Neural progenitor cell (in vitro differentiated cells): ENCODE measurements around the gene MYO18B. TPM values are rescaled to one million over a fixed set of nuclear protein-coding genes. Genes with fewer than 3 reads are reported as not detected.

Experiments
- DNase-seq: peaks from one replicate; pipeline ENCODE4 v3.0.0-alpha.2; 2016; ENCODE audit warnings: low spot score
- H2AFZ ChIP-seq: fragments of 200-600 bp; sonication (generic); replicated peaks from 2 replicates; pipeline ENCODE4 v1.6.1; 2016; ENCODE audit warnings: antibody characterized with exemption
- H3F3A ChIP-seq: fragments of 200-600 bp; sonication (generic); 2 replicates; pipeline ENCODE4 v1.6.1; 2016; ENCODE audit warnings: antibody characterized with exemption, low read depth
- H3K27ac ChIP-seq: fragments of 200-600 bp; sonication (generic); 2 replicates; pipeline ENCODE4 v1.5.1; 2016; ENCODE audit warnings: mild to moderate bottlenecking
- H3K27me3 ChIP-seq: fragments of 200-600 bp; sonication (generic); 2 replicates; pipeline ENCODE4 v1.6.1; 2016; ENCODE audit warnings: mild to moderate bottlenecking, moderate library complexity
- H3K36me3 ChIP-seq: fragments of 200-600 bp; sonication (generic); 2 replicates; pipeline ENCODE4 v1.5.1; 2016
- H3K4me1 ChIP-seq: fragments of 200-600 bp; sonication (generic); 2 replicates; pipeline ENCODE4 v1.6.1; 2016; ENCODE audit warnings: mixed run types
- H3K4me2 ChIP-seq: fragments of 200-600 bp; sonication (generic); 2 replicates; pipeline ENCODE4 v1.6.1; 2016
- H3K4me3 ChIP-seq: fragments of 200-600 bp; sonication (generic); 2 replicates; pipeline ENCODE4 v1.5.1; 2016
- H3K79me2 ChIP-seq: fragments of 200-600 bp; sonication (generic); 2 replicates; pipeline ENCODE4 v1.6.1; 2016; ENCODE audit warnings: low read depth
- H3K9ac ChIP-seq: fragments of 200-600 bp; sonication (generic); 2 replicates; pipeline ENCODE4 v1.6.1; 2016
- H3K9me3 ChIP-seq: fragments of 200-600 bp; sonication (generic); 2 replicates; pipeline ENCODE4 v1.5.1; 2016; ENCODE audit warnings: low read depth
- H4K20me1 ChIP-seq: fragments of 200-600 bp; sonication (generic); 2 replicates; pipeline ENCODE4 v1.6.1; 2016; ENCODE audit warnings: low read depth
- H3K27ac Mint-ChIP-seq: 3 replicates; pipeline ENCODE4 v1.8.0; 2021; ENCODE audit warnings: mixed read lengths
- H3K27me3 Mint-ChIP-seq: 2 replicates; pipeline ENCODE4 v1.8.0; 2022; ENCODE audit warnings: low read depth, mild to moderate bottlenecking, inconsistent platforms, moderate library complexity, mixed read lengths; ENCODE audit not compliant: insufficient read depth
- H3K36me3 Mint-ChIP-seq: 3 replicates; pipeline ENCODE4 v1.8.0; 2021; ENCODE audit warnings: mixed read lengths
- H3K4me1 Mint-ChIP-seq: 3 replicates; pipeline ENCODE4 v1.8.0; 2021; ENCODE audit warnings: mixed read lengths
- H3K4me3 Mint-ChIP-seq: 3 replicates; pipeline ENCODE4 v1.8.0; 2021; ENCODE audit warnings: mild to moderate bottlenecking, moderate library complexity, mixed read lengths
- H3K9me3 Mint-ChIP-seq: 3 replicates; pipeline ENCODE4 v1.8.0; 2020; ENCODE audit warnings: mixed read lengths
- EZH2 ChIP-seq: fragments of 200-600 bp; sonication (generic); IDR thresholded peaks from 2 replicates; pipeline ENCODE4 v1.6.1; 2017; ENCODE audit warnings: antibody characterized with exemption, mild to moderate bottlenecking, moderate library complexity
- EZH2phosphoT487 ChIP-seq: fragments of 200-600 bp; sonication (generic); IDR thresholded peaks from 2 replicates; pipeline ENCODE4 v1.6.1; 2017; ENCODE audit warnings: antibody characterized with exemption
- total RNA-seq: library from RNA; depleted of rRNA; stranded (reverse); fragments of >200 nt; gene quantifications from 2 replicates; pipeline ENCODE4 v1.2.3, GENCODE V29; 2015; ENCODE audit warnings: low replicate concordance
- TF ChIP-seq, protein P1 (sequence below): fragments of 200-600 bp; sonication (generic); IDR thresholded peaks from 2 replicates; pipeline ENCODE4 v1.5.1; 2017; ENCODE audit warnings: antibody characterized with exemption, mild to moderate bottlenecking

MYO18B gene
- total RNA-seq, 1 donor from 2014 or later: not detected

DNA sequence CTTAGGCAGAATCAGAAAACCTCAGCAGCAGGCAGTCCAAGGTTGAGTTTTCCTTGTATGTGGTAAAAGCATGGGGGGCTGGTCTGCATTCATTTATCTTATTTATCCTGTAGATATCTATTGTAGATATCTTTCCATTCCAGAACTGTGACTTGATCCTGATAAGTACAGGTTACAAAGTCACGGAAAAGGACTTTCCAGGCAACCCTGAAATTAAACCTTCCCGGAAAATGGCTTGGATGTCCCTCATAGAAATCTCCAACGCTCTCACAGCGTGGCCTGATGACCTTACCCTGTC lies 48.8 kb upstream of the MYO18B start:
- Histone ChIP-seq H3K36me3 (no peaks in the 10 kb centered on the region), H3K79me2 (no peaks in the 10 kb centered on the region), H3K27me3 (no peaks in the 10 kb centered on the region), H3K9ac (no peak overlapping the region), H3K27ac (no peak overlapping the region), H2AFZ (no peak overlapping the region), H3K4me2 (no peak overlapping the region), H4K20me1 (no peaks in the 10 kb centered on the region), H3K4me3 (no peak overlapping the region), H3K9me3 (no peaks in the 10 kb centered on the region), H3F3A (no peaks in the 10 kb centered on the region), H3K4me1 (no peaks in the 10 kb centered on the region)
- DNase-seq: no peak
- H3K4me1 Mint-ChIP-seq: peaks cover 7% of the 10 kb centered on the region
- H3K9me3 Mint-ChIP-seq: no peaks in the 10 kb centered on the region
- H3K27me3 Mint-ChIP-seq: peaks cover 1% of the 10 kb centered on the region
- TF ChIP-seq EZH2 (no peak), EZH2phosphoT487 (no peak)
- TF ChIP-seq, protein P1, sequence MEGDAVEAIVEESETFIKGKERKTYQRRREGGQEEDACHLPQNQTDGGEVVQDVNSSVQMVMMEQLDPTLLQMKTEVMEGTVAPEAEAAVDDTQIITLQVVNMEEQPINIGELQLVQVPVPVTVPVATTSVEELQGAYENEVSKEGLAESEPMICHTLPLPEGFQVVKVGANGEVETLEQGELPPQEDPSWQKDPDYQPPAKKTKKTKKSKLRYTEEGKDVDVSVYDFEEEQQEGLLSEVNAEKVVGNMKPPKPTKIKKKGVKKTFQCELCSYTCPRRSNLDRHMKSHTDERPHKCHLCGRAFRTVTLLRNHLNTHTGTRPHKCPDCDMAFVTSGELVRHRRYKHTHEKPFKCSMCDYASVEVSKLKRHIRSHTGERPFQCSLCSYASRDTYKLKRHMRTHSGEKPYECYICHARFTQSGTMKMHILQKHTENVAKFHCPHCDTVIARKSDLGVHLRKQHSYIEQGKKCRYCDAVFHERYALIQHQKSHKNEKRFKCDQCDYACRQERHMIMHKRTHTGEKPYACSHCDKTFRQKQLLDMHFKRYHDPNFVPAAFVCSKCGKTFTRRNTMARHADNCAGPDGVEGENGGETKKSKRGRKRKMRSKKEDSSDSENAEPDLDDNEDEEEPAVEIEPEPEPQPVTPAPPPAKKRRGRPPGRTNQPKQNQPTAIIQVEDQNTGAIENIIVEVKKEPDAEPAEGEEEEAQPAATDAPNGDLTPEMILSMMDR: no peak
- no peak overlapping the region for H3K27ac Mint-ChIP-seq
- no peak overlapping the region for H3K4me3 Mint-ChIP-seq
- peaks cover 5% of the 10 kb centered on the region for H3K36me3 Mint-ChIP-seq

DNA sequence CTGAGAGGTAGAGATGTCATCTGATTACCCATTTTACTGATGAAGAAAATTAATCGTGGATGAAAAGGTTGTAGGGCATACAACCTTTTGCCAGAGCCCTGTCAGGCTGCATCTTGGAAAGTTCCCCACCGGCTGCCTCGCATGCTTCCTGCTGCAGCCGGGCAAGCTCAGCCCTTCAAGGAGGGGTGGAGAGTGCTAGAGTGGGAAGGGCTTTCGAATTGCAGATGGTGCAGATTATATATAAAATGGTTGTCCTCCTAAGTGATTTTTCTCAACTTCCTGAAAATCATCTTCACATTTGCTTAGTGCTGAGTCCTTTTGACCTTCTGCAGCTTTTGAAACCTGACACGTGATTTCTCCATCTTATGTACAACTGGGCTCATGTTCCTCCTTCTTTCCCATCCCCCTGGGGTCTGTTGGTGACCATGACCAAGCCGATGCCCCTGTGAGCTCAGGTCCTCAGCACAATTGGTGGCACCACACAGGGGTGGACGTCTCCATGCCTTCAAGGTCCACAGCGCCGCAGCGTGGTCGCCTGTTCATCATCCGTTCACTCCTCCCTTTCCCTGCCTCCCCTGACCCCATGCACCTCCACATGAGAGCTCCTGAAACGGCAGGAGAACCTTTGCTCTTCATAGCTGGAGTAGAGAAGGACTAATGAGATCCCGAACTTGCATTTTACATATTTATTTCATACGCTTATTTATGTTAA lies 47.6 kb upstream of the MYO18B start:
- Mint-ChIP-seq H3K4me3 (no peak overlapping the region), H3K4me1 (peaks cover 16% of the 10 kb centered on the region), H3K36me3 (peaks cover 5% of the 10 kb centered on the region), H3K9me3 (no peaks in the 10 kb centered on the region), H3K27me3 (peaks cover 2% of the 10 kb centered on the region), H3K27ac (peak overlapping the region; percentile 35)
- Histone ChIP-seq H3K9ac (no peak overlapping the region), H3K4me2 (no peak overlapping the region), H3K9me3 (no peaks in the 10 kb centered on the region), H3F3A (no peaks in the 10 kb centered on the region), H2AFZ (no peak overlapping the region), H3K4me3 (no peak overlapping the region), H3K27ac (no peak overlapping the region), H3K79me2 (no peaks in the 10 kb centered on the region), H3K27me3 (no peaks in the 10 kb centered on the region), H4K20me1 (no peaks in the 10 kb centered on the region), H3K36me3 (no peaks in the 10 kb centered on the region), H3K4me1 (peaks cover 2% of the 10 kb centered on the region)
- DNase-seq: no peak
- no peak for TF ChIP-seq EZH2
- TF ChIP-seq, protein P1: no peak
- TF ChIP-seq EZH2phosphoT487: no peak

DNA sequence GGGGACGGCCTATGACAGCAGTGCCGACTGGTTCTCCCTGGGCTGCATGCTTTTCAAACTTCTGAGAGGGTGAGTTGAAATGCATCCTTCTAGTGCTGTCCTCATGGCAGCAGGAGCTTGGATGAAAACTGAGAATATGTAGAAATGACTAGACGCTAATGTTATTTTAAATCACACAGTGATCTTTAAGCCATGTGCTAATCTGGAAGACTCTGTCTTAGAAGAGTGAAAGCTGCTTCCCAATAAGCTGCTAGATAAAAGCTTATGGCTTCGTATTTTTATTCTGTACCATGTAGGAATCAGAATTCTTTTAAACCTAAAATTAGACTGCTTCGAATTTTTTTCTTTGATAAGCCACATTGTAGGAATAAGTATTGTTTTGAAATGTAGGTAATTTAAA lies 46.8 kb upstream of the MYO18B start:
- no peak overlapping the region for H3K4me3 ChIP-seq
- Mint-ChIP-seq H3K27ac (no peak overlapping the region), H3K4me1 (peaks cover 21% of the 10 kb centered on the region), H3K4me3 (no peak overlapping the region), H3K27me3 (peaks cover 5% of the 10 kb centered on the region), H3K36me3 (peaks cover 5% of the 10 kb centered on the region), H3K9me3 (no peaks in the 10 kb centered on the region)
- no peak for DNase-seq
- H3K9ac ChIP-seq: no peak overlapping the region
- no peak overlapping the region for H3K27ac ChIP-seq
- H3K9me3 ChIP-seq: no peaks in the 10 kb centered on the region
- H3K4me2 ChIP-seq: no peak overlapping the region
- TF ChIP-seq, protein P1: no peak
- TF ChIP-seq EZH2 (no peak), EZH2phosphoT487 (no peak)
- no peaks in the 10 kb centered on the region for H4K20me1 ChIP-seq
- no peaks in the 10 kb centered on the region for H3K27me3 ChIP-seq
- no peaks in the 10 kb centered on the region for H3K36me3 ChIP-seq
- peaks cover 3% of the 10 kb centered on the region for H3K4me1 ChIP-seq
- no peaks in the 10 kb centered on the region for H3K79me2 ChIP-seq
- no peaks in the 10 kb centered on the region for H3F3A ChIP-seq
- H2AFZ ChIP-seq: no peak overlapping the region
